ENCODE measurements around the gene WNT7B.

WNT7B gene

GRCh38 chr22:45984316-45984916 is 7.5 kb upstream of the WNT7B start:
- no peak for DNase-seq (ENCODE audit: low read depth)

DNA sequence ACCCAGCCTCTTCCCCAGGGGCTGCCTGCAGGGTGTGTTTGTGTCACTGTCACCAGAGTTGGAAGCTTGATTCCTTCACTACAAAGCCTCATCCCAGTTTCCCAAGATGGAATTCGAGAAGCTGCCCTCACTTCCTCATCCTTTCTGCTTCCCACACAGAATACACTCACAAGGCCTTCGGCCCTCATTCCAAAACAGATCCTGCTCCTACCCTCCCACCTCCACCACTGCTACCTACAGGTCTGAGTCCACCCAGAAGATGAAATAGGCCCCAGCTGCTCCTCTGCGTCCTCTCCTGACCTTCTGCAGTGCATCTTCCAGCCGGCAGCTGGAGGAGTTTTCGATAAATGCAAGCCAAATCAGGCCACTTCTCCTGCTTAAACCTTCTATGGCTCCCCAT is 6.8 kb upstream of the WNT7B start:
- TF ChIP-seq, protein P1, sequence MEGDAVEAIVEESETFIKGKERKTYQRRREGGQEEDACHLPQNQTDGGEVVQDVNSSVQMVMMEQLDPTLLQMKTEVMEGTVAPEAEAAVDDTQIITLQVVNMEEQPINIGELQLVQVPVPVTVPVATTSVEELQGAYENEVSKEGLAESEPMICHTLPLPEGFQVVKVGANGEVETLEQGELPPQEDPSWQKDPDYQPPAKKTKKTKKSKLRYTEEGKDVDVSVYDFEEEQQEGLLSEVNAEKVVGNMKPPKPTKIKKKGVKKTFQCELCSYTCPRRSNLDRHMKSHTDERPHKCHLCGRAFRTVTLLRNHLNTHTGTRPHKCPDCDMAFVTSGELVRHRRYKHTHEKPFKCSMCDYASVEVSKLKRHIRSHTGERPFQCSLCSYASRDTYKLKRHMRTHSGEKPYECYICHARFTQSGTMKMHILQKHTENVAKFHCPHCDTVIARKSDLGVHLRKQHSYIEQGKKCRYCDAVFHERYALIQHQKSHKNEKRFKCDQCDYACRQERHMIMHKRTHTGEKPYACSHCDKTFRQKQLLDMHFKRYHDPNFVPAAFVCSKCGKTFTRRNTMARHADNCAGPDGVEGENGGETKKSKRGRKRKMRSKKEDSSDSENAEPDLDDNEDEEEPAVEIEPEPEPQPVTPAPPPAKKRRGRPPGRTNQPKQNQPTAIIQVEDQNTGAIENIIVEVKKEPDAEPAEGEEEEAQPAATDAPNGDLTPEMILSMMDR (IDR thresholded peaks at IDR 0.05; ENCODE audit: control insufficient read depth, insufficient read depth, low read depth, low read length, missing control alignments) = no peak
- H3K4me3 ChIP-seq (ENCODE audit: control insufficient read depth, low read depth, low read length) = no peak overlapping the region
- DNase-seq (ENCODE audit: low read depth) = no peak

More at GRCh38 chr22:45984316-45984916, 7.5 kb upstream of the WNT7B start:
- H3K4me3 ChIP-seq (ENCODE audit: control insufficient read depth, low read depth, low read length) = no peak overlapping the region
- TF ChIP-seq, protein P1 (IDR thresholded peaks at IDR 0.05; ENCODE audit: control insufficient read depth, insufficient read depth, low read depth, low read length, missing control alignments) = no peak

- TF ChIP-seq, protein P1 (IDR thresholded peaks at IDR 0.05; ENCODE audit: control insufficient read depth, insufficient read depth, low read depth, low read length, missing control alignments) = no peak
- DNase-seq (ENCODE audit: low read depth) = no peak
- H3K4me3 ChIP-seq (ENCODE audit: control insufficient read depth, low read depth, low read length) = no peak overlapping the region
Measured at GRCh38 chr22:45980761-45981160, 3.8 kb upstream of the WNT7B start.

GRCh38 chr22:45980268-45980570 is 3.3 kb upstream of the WNT7B start:
- no peak overlapping the region for H3K4me3 ChIP-seq (ENCODE audit: control insufficient read depth, low read depth, low read length)
- TF ChIP-seq, protein P1 (IDR thresholded peaks at IDR 0.05; ENCODE audit: control insufficient read depth, insufficient read depth, low read depth, low read length, missing control alignments) = no peak
- no peak for DNase-seq (ENCODE audit: low read depth)

- peak overlapping the region; percentile 8; the same call in 1 of the 2 replicates for H3K4me3 ChIP-seq (ENCODE audit: control insufficient read depth, low read depth, low read length)
- TF ChIP-seq, protein P1 (IDR thresholded peaks at IDR 0.05; ENCODE audit: control insufficient read depth, insufficient read depth, low read depth, low read length, missing control alignments) = no peak
Measured at GRCh38 chr22:45978275-45978713, 1.3 kb upstream of the WNT7B start.

DNA sequence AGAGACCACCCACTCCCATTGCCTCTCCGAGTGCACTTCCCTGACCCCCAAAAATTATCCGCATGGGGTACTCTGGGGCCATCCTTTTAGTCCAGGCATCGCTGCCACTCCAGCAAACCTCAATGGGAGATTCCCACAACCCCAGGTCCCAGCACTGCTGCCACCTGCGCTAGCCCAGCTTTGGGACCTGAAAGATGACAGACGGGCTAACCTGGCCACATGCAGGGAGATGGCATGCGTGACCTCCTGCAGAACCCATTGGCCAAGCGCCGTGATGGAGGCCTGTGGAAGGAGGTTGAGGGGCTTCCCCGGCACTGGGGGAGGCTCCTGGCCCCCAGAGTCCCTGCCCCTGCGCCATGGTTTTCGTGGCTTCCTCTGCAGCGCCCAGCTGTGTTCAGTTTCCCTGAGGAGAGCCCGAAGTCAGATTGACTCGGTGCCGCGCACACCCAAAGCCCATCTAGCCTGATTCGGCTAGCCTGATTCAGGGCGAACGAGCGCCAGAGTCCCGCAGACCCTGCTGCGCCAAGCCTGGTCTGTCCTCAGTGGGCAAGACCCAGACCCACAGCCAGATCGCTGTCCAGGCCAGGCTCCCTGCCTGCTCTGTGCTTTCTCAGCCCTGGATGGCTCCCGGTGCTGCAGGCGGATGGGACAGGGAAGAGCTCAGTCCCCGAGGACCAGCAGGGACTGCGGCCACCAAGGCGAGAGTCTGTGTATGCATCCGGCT is 751 bp upstream of the WNT7B start:
- DNase-seq (ENCODE audit: low read depth) = no peak
- no peak overlapping the region for H3K4me3 ChIP-seq (ENCODE audit: control insufficient read depth, low read depth, low read length)
- TF ChIP-seq, protein P1 (IDR thresholded peaks at IDR 0.05; ENCODE audit: control insufficient read depth, insufficient read depth, low read depth, low read length, missing control alignments) = no peak

More at GRCh38 chr22:45978275-45978713, 1.3 kb upstream of the WNT7B start:
- DNase-seq (ENCODE audit: low read depth) = no peak
